GM12878 (cell line): ENCODE measurements around the gene CDC42BPA. TPM values are rescaled to one million over a fixed set of nuclear protein-coding genes. Genes with fewer than 3 reads are reported as not detected.

Source experiments
- ATAC-seq: fragments of 200-7000 bp; cut with Tn5 transposase; 3 replicates; pipeline ENCODE4 v1.9.1; 2020; ENCODE audit warnings: mild to moderate bottlenecking, moderate library complexity
- BruUV-seq: library from RNA; stranded (reverse); fragments of 400-500 nt; replicated peaks from 2 replicates; lab custom pipeline; 2021; lab: Mats Ljungman, UMichigan
- CTCF ChIA-PET: fragments of 300-600 bp; sonication (Branson Sonifier 250); formaldehyde crosslinking; extraction: SDS; loops from one replicate; lab custom pipeline; 2021; ENCODE audit warnings: inconsistent platforms; lab: Yijun Ruan, JAX
- POLR2A ChIA-PET: fragments of 350-600 bp; formaldehyde crosslinking; extraction: SDS; loops from one replicate; lab custom pipeline; 2021; ENCODE audit warnings: inconsistent platforms; lab: Charles Lee
- RAD21 ChIA-PET: fragments of 300-600 bp; sonication (Branson Sonifier 250); formaldehyde crosslinking; loops from one replicate; lab custom pipeline; 2023; ENCODE audit warnings: antibody characterized with exemption; ENCODE audit not compliant: unreplicated experiment; lab: Charles Lee
- SMC1A ChIA-PET: fragments of 300-600 bp; sonication (Branson Sonifier 250); formaldehyde crosslinking; loops from one replicate; lab custom pipeline; 2023; ENCODE audit not compliant: unreplicated experiment, uncharacterized antibody; lab: Charles Lee
- DNase-seq: peaks from one replicate; pipeline ENCODE4 v3.0.0-alpha.2; 2011; ENCODE audit warnings: low read depth, low spot score
- FAIRE-seq: peaks from 3 replicates; lab custom pipeline; 2011; peaks lifted over from hg19 to GRCh38; lab: Jason Lieb, UNC
- H2AFZ ChIP-seq: 2 replicates; pipeline ENCODE4 v1.6.0; 2011; ENCODE audit warnings: low read depth, low read length, control low read depth; ENCODE audit not compliant: control insufficient read depth
- H3K27ac ChIP-seq: 2 replicates; pipeline ENCODE4 v1.5.1; 2011; ENCODE audit warnings: control low read depth; ENCODE audit not compliant: control insufficient read depth, insufficient read depth
- H3K27me3 ChIP-seq, 2 experiments: replicated peaks in 1 of 2; 2 replicates each; pipeline versions ENCODE4 v1.6.0 to v1.6.1; 2011; ENCODE audit warnings: low read length in 1 of 2; ENCODE audit not compliant: control insufficient read depth in 2 of 2, insufficient read depth in 2 of 2
- H3K36me3 ChIP-seq, 2 experiments: 2 replicates each; pipeline ENCODE4 v1.5.1; 2011; ENCODE audit warnings: low read length in 1 of 2; ENCODE audit not compliant: control insufficient read depth in 2 of 2, insufficient read depth in 2 of 2
- H3K4me1 ChIP-seq: 2 replicates; pipeline ENCODE4 v1.6.1; 2011; ENCODE audit warnings: mild to moderate bottlenecking, low read length, moderate library complexity, mixed read lengths; ENCODE audit not compliant: control insufficient read depth, insufficient read depth
- H3K4me2 ChIP-seq: 2 replicates; pipeline ENCODE4 v1.6.0; 2011; ENCODE audit warnings: control low read depth; ENCODE audit not compliant: control insufficient read depth, insufficient read depth
- H3K4me3 ChIP-seq: fragments of 200-600 bp; sonication (generic); 2 replicates; pipeline ENCODE4 v1.5.1; 2016
- H3K79me2 ChIP-seq: 2 replicates; pipeline ENCODE4 v1.6.0; 2011; ENCODE audit warnings: low read length; ENCODE audit not compliant: control insufficient read depth, insufficient read depth
- H3K9ac ChIP-seq: 2 replicates; pipeline ENCODE4 v1.8.0; 2011; ENCODE audit warnings: low read length, control low read depth, mixed read lengths; ENCODE audit not compliant: control insufficient read depth, insufficient read depth
- H3K9me3 ChIP-seq: replicated peaks from 3 replicates; pipeline ENCODE4 v1.5.1; 2011; ENCODE audit warnings: mild to moderate bottlenecking, low read length; ENCODE audit not compliant: control insufficient read depth, insufficient read depth
- H4K20me1 ChIP-seq: 2 replicates; pipeline ENCODE4 v1.6.0; 2011; ENCODE audit not compliant: control insufficient read depth, insufficient read depth
- ATF7 ChIP-seq: fragments of 450-650 bp; IDR thresholded peaks from 2 replicates; pipeline ENCODE4 v1.6.1; 2016; ENCODE audit warnings: low read depth, mild to moderate bottlenecking
- CBX3 ChIP-seq: fragments of 200-600 bp; sonication (generic); IDR thresholded peaks from 2 replicates; pipeline ENCODE4 v1.6.1; 2016; ENCODE audit warnings: low read depth, borderline replicate concordance
- CREB1 ChIP-seq: IDR thresholded peaks from 2 replicates; pipeline ENCODE4 v1.6.1; 2012; ENCODE audit warnings: low read depth, mild to moderate bottlenecking, inconsistent platforms
- CUX1 ChIP-seq: IDR thresholded peaks from 2 replicates; pipeline ENCODE4 v1.6.1; 2012; ENCODE audit warnings: improper control_type of control experiment, low read depth, low read length; ENCODE audit not compliant: insufficient replicate concordance
- EED ChIP-seq: sonication (generic); IDR thresholded peaks from 2 replicates; pipeline ENCODE4 v1.6.1; 2016; ENCODE audit warnings: antibody characterized with exemption, low read depth
- IRF3 ChIP-seq: fragments of 450-650 bp; IDR thresholded peaks from 2 replicates; pipeline ENCODE4 v1.6.1; 2014; ENCODE audit warnings: mild to moderate bottlenecking
- MXI1 ChIP-seq: fragments of 150-350 bp; IDR thresholded peaks from 2 replicates; pipeline ENCODE4 v1.6.1; 2011; ENCODE audit warnings: low read depth, mild to moderate bottlenecking, inconsistent platforms, low read length, improper control_type of control experiment
- NBN ChIP-seq: fragments of 450-650 bp; IDR thresholded peaks from 2 replicates; pipeline ENCODE4 v1.6.1; 2016
- RBBP5 ChIP-seq: fragments of 200-600 bp; sonication (generic); conservative IDR thresholded peaks from 2 replicates; pipeline ENCODE4 v1.6.1; 2016
- SP1 ChIP-seq: IDR thresholded peaks from one replicate; pipeline ENCODE4 v1.6.1; 2011; ENCODE audit warnings: low read depth, low read length
- SRF ChIP-seq, 2 experiments: IDR thresholded peaks; 2 replicates each; pipeline ENCODE4 v1.6.1; 2011; ENCODE audit warnings: low read depth in 2 of 2, low read length in 2 of 2, mild to moderate bottlenecking in 1 of 2, moderate library complexity in 1 of 2
- YBX1 ChIP-seq: fragments of 450-650 bp; IDR thresholded peaks from 2 replicates; pipeline ENCODE4 v1.6.1; 2016; ENCODE audit warnings: antibody characterized with exemption
- ZNF592 ChIP-seq: fragments of 450-650 bp; IDR thresholded peaks from 2 replicates; pipeline ENCODE4 v1.6.1; 2017; ENCODE audit warnings: mild to moderate bottlenecking, moderate library complexity
- WGBS: methylation state at CpG from one replicate; pipeline ENCODE4 v1.1.6; 2016; ENCODE audit warnings: low lambda C conversion rate; ENCODE audit not compliant: insufficient replicate concordance, insufficient coverage; ENCODE audit errors: missing lambda C conversion rate; 5-methylcytosine and 5-hydroxymethylcytosine counted together
- in situ Hi-C: fragments of 300-500 bp; cut with MboI; formaldehyde crosslinking; loops from 9 replicates; pipeline ENCODE4 v1.14.3; 2018; ENCODE audit warnings: mixed read lengths
- intact Hi-C: fragments of 100-400 bp; cut with micrococcal nuclease; formaldehyde crosslinking; loops from one replicate; pipeline ENCODE4 v1.14.2; 2022; ENCODE audit not compliant: unreplicated experiment
- polyA plus RNA-seq, 11 experiments: library from polyadenylated mRNA; depleted of rRNA in 4 of 11; unstranded in 6 of 11; stranded (reverse) in 5 of 11; fragments of >200 nt; fragmentation: Nextera tagmentation in 4 of 11; fragmentation: Illumina TruSeq in 1 of 11; extraction: Ambion mirVana in 4 of 11; extraction: Trizol in 1 of 11; gene quantifications; 1 replicate in 1 of 11; 2 replicates in 10 of 11; pipeline versions ENCODE4 v1.2.1 to v1.2.3, GENCODE V29; 2011 to 2016; ENCODE audit warnings: inconsistent platforms in 2 of 11, missing spikeins in 2 of 11, low read depth in 1 of 11
- total RNA-seq, 4 experiments: library from RNA; depleted of rRNA in 3 of 4; stranded (reverse); fragments of >200 nt in 3 of 4; fragmentation: Illumina TruSeq in 1 of 4; extraction: Trizol in 1 of 4; gene quantifications; 2 replicates each; pipeline versions ENCODE4 v1.2.1 to v1.2.3, GENCODE V29; 2013 to 2021

CDC42BPA gene
- total and polyA plus RNA-seq, 10 of the 15 experiments (the other 5 are each of a cell fraction or from before 2014, with no cell fraction given): 0.02 to 0.52 (median 0.10) TPM

GRCh38 chr1:227009937-227010336, 308.4 kb downstream of the CDC42BPA start (continued):
- TF ChIP-seq ZNF592: no peak
- no peak for TF ChIP-seq MXI1
- no peak for TF ChIP-seq YBX1
- no peak for TF ChIP-seq CBX3
- no peak for TF ChIP-seq ATF7
- no peak for TF ChIP-seq SRF (IDR thresholded peaks at IDR 0.05; ENCODE audit: low read depth in 2 of 2, low read length in 2 of 2)

GRCh38 chr1:227006226-227006796, 312.0 kb downstream of the CDC42BPA start:
- 4% methylated on average over 5 of the region's 5 CpGs for WGBS
- no peaks in the 10 kb centered on the region for H4K20me1 ChIP-seq
- no peaks in the 10 kb centered on the region; the same call in 2 of the 3 replicates for H3K9me3 ChIP-seq
- 0 out of 4 replicates have a peak, but pooled peaks cover 0 to under 1% of the 10 kb centered on the region in 2 experiments for H3K27me3 ChIP-seq
- intact Hi-C loops (no loop called here), in situ Hi-C loops (no loop called here)
- no peak overlapping the region for H3K4me2 ChIP-seq
- RAD21 ChIA-PET: interaction anchor here (0.7 kb wide), 1 partner anchor 94 kb away, joined by 3 read pairs; no protein-coding TSS in a partner anchor
- H3K4me3 ChIP-seq: no peak overlapping the region
- SMC1A ChIA-PET: interaction anchor here (0.8 to 1.0 kb wide), 2 partner anchors 10 to 66 kb away, joined by 3 to 5 read pairs; partner anchors contain the start of gene COQ8A
- POLR2A ChIA-PET: interaction anchor here (1.0 kb wide), 1 partner anchor 9 kb away, joined by 3 read pairs; no protein-coding TSS in a partner anchor
- H3K4me1 ChIP-seq: no peaks in the 10 kb centered on the region
- H3K79me2 ChIP-seq: no peaks in the 10 kb centered on the region
- peak overlapping the region; percentile 24; the same call in 1 of the 2 replicates for H2AFZ ChIP-seq
- DNase-seq: no peak
- CTCF ChIA-PET: interaction anchor here (0.6 to 1.6 kb wide), 2 partner anchors 10 to 376 kb away, joined by 3 to 5 read pairs; no protein-coding TSS in a partner anchor
- no peak for FAIRE-seq
- ATAC-seq: peak; percentile 95
- no peak overlapping the region for H3K9ac ChIP-seq
- H3K27ac ChIP-seq: no peak overlapping the region
- no TSS peak for BruUV-seq
- no peaks in the 10 kb centered on the region for H3K36me3 ChIP-seq
- no peak for TF ChIP-seq CREB1
- no peak for TF ChIP-seq SP1
- no peak for TF ChIP-seq NBN
- no peak for TF ChIP-seq CUX1
- TF ChIP-seq RBBP5: no peak
- TF ChIP-seq EED: 0 out of 2 replicates have a peak, but pooled peaks have one; percentile 29
- TF ChIP-seq IRF3: no peak
